H1 (cell line): Measurements from ENCODE around the gene SRPX2. TPM values are rescaled to one million over a fixed set of nuclear protein-coding genes. Genes with fewer than 3 reads are reported as not detected.

Experiments
- CTCF ChIA-PET: fragments of 300-600 bp; sonication (Branson Sonifier 250); formaldehyde crosslinking; loops from one replicate; lab custom pipeline; 2021; ENCODE audit not compliant: partially characterized antibody; lab: Charles Lee
- POLR2A ChIA-PET: fragments of 300-600 bp; sonication (Branson Sonifier 250); formaldehyde crosslinking; loops from one replicate; lab custom pipeline; 2021; ENCODE audit warnings: inconsistent platforms; ENCODE audit not compliant: partially characterized antibody; lab: Charles Lee
- DNase-seq, 2 experiments: peaks; one replicate each; pipeline versions ENCODE4 v3.0.0 to v3.0.0-alpha.2; 2010 to 2022; ENCODE audit warnings: low spot score in 2 of 2, low read depth in 1 of 2, mixed read lengths in 1 of 2
- FAIRE-seq: peaks from 2 replicates; lab custom pipeline; 2011; peaks lifted over from hg19 to GRCh38; lab: Jason Lieb, UNC
- H2AFZ ChIP-seq: 2 replicates; pipeline ENCODE4 v1.8.1; 2012; ENCODE audit warnings: low read length, inconsistent platforms
- H2AK5ac ChIP-seq: 2 replicates; pipeline ENCODE4 v1.6.1; 2013; ENCODE audit warnings: low read depth, low read length
- H2BK120ac ChIP-seq: replicated peaks from 2 replicates; pipeline ENCODE3; 2013; ENCODE audit warnings: low read depth, low read length, inconsistent platforms
- H2BK12ac ChIP-seq: 2 replicates; pipeline ENCODE4 v1.6.1; 2013; ENCODE audit warnings: low read depth, low read length
- H2BK15ac ChIP-seq: 2 replicates; pipeline ENCODE4 v1.6.1; 2013; ENCODE audit warnings: low read length
- H2BK20ac ChIP-seq: 2 replicates; pipeline ENCODE4 v1.6.1; 2013; ENCODE audit warnings: low read length
- H2BK5ac ChIP-seq: 2 replicates; pipeline ENCODE4 v1.6.1; 2013; ENCODE audit warnings: low read depth, low read length
- H3K14ac ChIP-seq: 2 replicates; pipeline ENCODE4 v1.6.1; 2013; ENCODE audit warnings: inconsistent platforms; ENCODE audit not compliant: insufficient read length
- H3K18ac ChIP-seq: 2 replicates; pipeline ENCODE4 v1.6.1; 2013; ENCODE audit warnings: low read length; ENCODE audit errors: extremely low read depth
- H3K23ac ChIP-seq: 2 replicates; pipeline ENCODE4 v1.6.1; 2013; ENCODE audit warnings: inconsistent platforms; ENCODE audit not compliant: insufficient read length
- H3K23me2 ChIP-seq: 2 replicates; pipeline ENCODE4 v1.6.1; 2013; ENCODE audit warnings: low read depth, low read length
- H3K27ac ChIP-seq: 2 replicates; pipeline ENCODE4 v1.6.1; 2011; ENCODE audit warnings: low read depth, low read length, inconsistent platforms
- H3K27me3 ChIP-seq, 4 experiments: replicated peaks in 1 of 4; 1 replicate in 1 of 4; 2 replicates in 3 of 4; pipeline versions ENCODE4 v1.6.1 to v1.8.1; 2011 to 2013; ENCODE audit warnings: low read length in 3 of 4, mild to moderate bottlenecking in 3 of 4, inconsistent platforms in 2 of 4, mixed read lengths in 2 of 4, moderate library complexity in 1 of 4; ENCODE audit not compliant: control insufficient read depth in 3 of 4, insufficient read depth in 3 of 4; ENCODE audit errors: extremely low read depth in 1 of 4
- H3K36me3 ChIP-seq, 4 experiments: 2 replicates each; pipeline versions ENCODE4 v1.6.1 to v1.8.1; 2011 to 2013; ENCODE audit warnings: mild to moderate bottlenecking in 4 of 4, low read length in 3 of 4, moderate library complexity in 2 of 4, control low read depth in 1 of 4, inconsistent platforms in 1 of 4; ENCODE audit not compliant: insufficient read depth in 4 of 4, control insufficient read depth in 2 of 4
- H3K4ac ChIP-seq: replicated peaks from 2 replicates; pipeline ENCODE3; 2013; ENCODE audit warnings: low read length, low read depth, mixed read lengths, inconsistent platforms; ENCODE audit not compliant: insufficient read length
- H3K4me1 ChIP-seq, 4 experiments: replicated peaks in 1 of 4; 1 replicate in 1 of 4; 2 replicates in 3 of 4; pipeline versions ENCODE4 v1.6.1 to v1.8.1; 2011 to 2013; ENCODE audit warnings: low read length in 3 of 4, inconsistent platforms in 2 of 4, mixed read lengths in 1 of 4; ENCODE audit not compliant: insufficient read depth in 4 of 4, control insufficient read depth in 3 of 4
- H3K4me2 ChIP-seq, 2 experiments: 2 replicates each; pipeline versions ENCODE4 v1.6.1 to v1.8.1; 2011 to 2013; ENCODE audit warnings: low read depth in 2 of 2, low read length in 2 of 2, control low read depth in 1 of 2, inconsistent platforms in 1 of 2, mild to moderate bottlenecking in 1 of 2; ENCODE audit not compliant: insufficient read depth in 1 of 2
- H3K4me3 ChIP-seq, 4 experiments: fragments of 200-600, 300-600 bp in 1 of 4; sonication (generic), shearing (Covaris generic), sonication (Bioruptor Twin) in 1 of 4; 2 replicates each; pipeline versions ENCODE4 v1.5.1 to v1.8.1; 2011 to 2016; ENCODE audit warnings: low read length in 4 of 4, low read depth in 3 of 4, control low read depth in 2 of 4, inconsistent platforms in 2 of 4, mild to moderate bottlenecking in 2 of 4, mixed read lengths in 1 of 4, moderate library complexity in 1 of 4; ENCODE audit not compliant: insufficient read depth in 2 of 4; ENCODE audit errors: extremely low read depth in 1 of 4
- H3K56ac ChIP-seq: replicated peaks from 2 replicates; pipeline ENCODE3; 2013; ENCODE audit warnings: low read depth, mild to moderate bottlenecking, mixed read lengths, low read length, inconsistent platforms; ENCODE audit not compliant: insufficient read length
- H3K79me1 ChIP-seq: 2 replicates; pipeline ENCODE4 v1.6.1; 2013; ENCODE audit warnings: low read depth, low read length, control low read depth
- H3K79me2 ChIP-seq, 2 experiments: 2 replicates each; pipeline versions ENCODE4 v1.6.1 to v1.8.1; 2012 to 2013; ENCODE audit warnings: low read length in 2 of 2, mild to moderate bottlenecking in 2 of 2, inconsistent platforms in 1 of 2; ENCODE audit not compliant: insufficient read depth in 2 of 2, control insufficient read depth in 1 of 2
- H3K9ac ChIP-seq, 4 experiments: replicated peaks in 1 of 4; 1 replicate in 1 of 4; 2 replicates in 3 of 4; pipeline versions ENCODE4 v1.6.1 to v1.8.1; 2011 to 2013; ENCODE audit warnings: low read depth in 3 of 4, low read length in 3 of 4, control low read depth in 2 of 4, mild to moderate bottlenecking in 2 of 4, moderate library complexity in 2 of 4, inconsistent platforms in 1 of 4; ENCODE audit errors: extremely low read depth in 1 of 4
- H3K9me3 ChIP-seq, 2 experiments: 2 replicates each; pipeline versions ENCODE4 v1.6.1 to v1.8.1; 2012 to 2013; ENCODE audit warnings: mild to moderate bottlenecking in 2 of 2, moderate library complexity in 2 of 2, control low read depth in 1 of 2, inconsistent platforms in 1 of 2, low read depth in 1 of 2, low read length in 1 of 2, mixed read lengths in 1 of 2; ENCODE audit not compliant: insufficient read depth in 2 of 2
- H4K20me1 ChIP-seq, 2 experiments: replicated peaks in 1 of 2; 2 replicates each; pipeline versions ENCODE3 to v1.8.1; 2011 to 2013; ENCODE audit warnings: inconsistent platforms in 2 of 2, low read length in 2 of 2, mild to moderate bottlenecking in 1 of 2; ENCODE audit not compliant: insufficient read depth in 2 of 2, control insufficient read depth in 1 of 2
- H4K5ac ChIP-seq: 2 replicates; pipeline ENCODE4 v1.6.1; 2013; ENCODE audit warnings: low read length, low read depth, mixed read lengths, inconsistent platforms; ENCODE audit not compliant: insufficient read length
- H4K8ac ChIP-seq: 2 replicates; pipeline ENCODE4 v1.8.0; 2013; ENCODE audit warnings: mild to moderate bottlenecking, moderate library complexity, low read length, inconsistent platforms; ENCODE audit not compliant: insufficient read depth; ENCODE audit errors: extremely low read depth
- H4K91ac ChIP-seq: replicated peaks from 2 replicates; pipeline ENCODE3; 2013; ENCODE audit warnings: low read length, mixed read lengths, inconsistent platforms; ENCODE audit not compliant: insufficient read length
- ATF3 ChIP-seq: IDR thresholded peaks from 2 replicates; pipeline ENCODE4 v1.6.1; 2011; ENCODE audit warnings: low read depth, mild to moderate bottlenecking, low read length; ENCODE audit not compliant: insufficient read depth
- BCL11A ChIP-seq, 2 experiments: IDR thresholded peaks; one replicate each; pipeline ENCODE4 v1.6.1; 2011; ENCODE audit warnings: low read depth in 2 of 2, low read length in 2 of 2, mild to moderate bottlenecking in 2 of 2
- CBX5 ChIP-seq: fragments of 300-800, 300-1000 bp; sonication (generic); IDR thresholded peaks from 2 replicates; pipeline ENCODE4 v1.7.1; 2016; ENCODE audit warnings: antibody characterized with exemption, low read length, low read depth
- CREB1 ChIP-seq: IDR thresholded peaks from 2 replicates; pipeline ENCODE4 v1.6.1; 2012; ENCODE audit warnings: inconsistent platforms
- CTCF ChIP-seq, 3 experiments: IDR thresholded peaks; 1 replicate in 2 of 3; 2 replicates in 1 of 3; pipeline versions ENCODE4 v1.5.1 to v1.6.1; 2011; ENCODE audit warnings: low read length in 3 of 3, mild to moderate bottlenecking in 3 of 3, inconsistent platforms in 2 of 3, low read depth in 1 of 3, moderate library complexity in 1 of 3; ENCODE audit not compliant: insufficient read depth in 1 of 3; ENCODE audit errors: control extremely low read depth in 1 of 3
- EP300 ChIP-seq, 2 experiments: IDR thresholded peaks; 1 replicate in 1 of 2; 2 replicates in 1 of 2; pipeline ENCODE4 v1.6.1; 2011 to 2012; ENCODE audit warnings: low read depth in 2 of 2, low read length in 2 of 2, mild to moderate bottlenecking in 2 of 2, borderline replicate concordance in 1 of 2, inconsistent platforms in 1 of 2, moderate library complexity in 1 of 2
- JUN ChIP-seq: IDR thresholded peaks from 2 replicates; pipeline ENCODE4 v1.6.1; 2011; ENCODE audit warnings: low read depth, mild to moderate bottlenecking, improper control_type of control experiment, low read length
- NANOG ChIP-seq: IDR thresholded peaks from 2 replicates; pipeline ENCODE4 v1.6.1; 2011; ENCODE audit warnings: low read length, low read depth, mild to moderate bottlenecking, inconsistent platforms; ENCODE audit not compliant: insufficient read depth, poor library complexity, severe bottlenecking
- POU5F1 ChIP-seq: IDR thresholded peaks from 2 replicates; pipeline ENCODE4 v1.6.1; 2011; ENCODE audit warnings: low read depth, mild to moderate bottlenecking, low read length, moderate library complexity
- RBBP5 ChIP-seq: IDR thresholded peaks from 2 replicates; pipeline ENCODE4 v1.7.1; 2012; ENCODE audit warnings: low read depth, mild to moderate bottlenecking, inconsistent platforms, low read length, moderate library complexity, borderline replicate concordance
- YY1 ChIP-seq: IDR thresholded peaks from 2 replicates; pipeline ENCODE4 v1.6.1; 2011; ENCODE audit warnings: low read depth, mild to moderate bottlenecking, low read length
- WGBS, 2 experiments: shearing (Covaris generic) in 1 of 2; methylation state at CpG; one replicate each; pipeline versions ENCODE4 v1.1.6 to v1.1.7; 2013 to 2015; ENCODE audit warnings: low lambda C conversion rate in 2 of 2, mixed read lengths in 2 of 2, inconsistent platforms in 1 of 2, low coverage in 1 of 2, missing lambda C conversion rate in 1 of 2; ENCODE audit not compliant: insufficient replicate concordance in 2 of 2, insufficient coverage in 1 of 2, insufficient read length in 1 of 2; ENCODE audit errors: extremely low coverage in 1 of 2, missing lambda C conversion rate in 1 of 2; 5-methylcytosine and 5-hydroxymethylcytosine counted together
- polyA plus RNA-seq, 7 experiments: library from polyadenylated mRNA; depleted of rRNA in 3 of 7; stranded (reverse) in 5 of 7; unstranded in 2 of 7; fragments of >200 nt in 5 of 7; fragments of 200-250 nt in 2 of 7; gene quantifications; 1 replicate in 5 of 7; 2 replicates in 1 of 7; 4 replicates in 1 of 7; pipeline versions ENCODE4 v1.2.1 to v1.2.3, GENCODE V29; 2011 to 2013; ENCODE audit warnings: missing spikeins in 2 of 7, mixed read lengths in 2 of 7
- total RNA-seq: library from RNA; stranded (reverse); fragmentation: NEBNext Ultra II Directional; extraction: Animal tissue kit (Norgen Biotek cat#: 25700); gene quantifications from 2 replicates; pipeline ENCODE4 v1.2.1, GENCODE V29; 2021

SRPX2 gene
- total and polyA plus RNA-seq, 2 of the 8 experiments (the other 6 are each of a cell fraction or from before 2014, with no cell fraction given): not detected

GRCh38 chrX:100700809-100701208 is 56.8 kb downstream of the SRPX2 start:
- H3K4me1 ChIP-seq: no peaks in the 10 kb centered on the region
- no peak for FAIRE-seq
- H3K36me3 ChIP-seq: no peaks in the 10 kb centered on the region
- POLR2A ChIA-PET: no interaction called here
- H4K8ac ChIP-seq: no peak overlapping the region
- H3K23me2 ChIP-seq: no peaks in the 10 kb centered on the region
- no peak for DNase-seq
- H3K27me3 ChIP-seq: no peaks in the 10 kb centered on the region
- no peak overlapping the region for H2BK5ac ChIP-seq
- H2BK20ac ChIP-seq: no peak overlapping the region
- H3K79me2 ChIP-seq: no peaks in the 10 kb centered on the region
- H2AK5ac ChIP-seq: no peak overlapping the region
- H3K18ac ChIP-seq: no peak overlapping the region
- H2AFZ ChIP-seq: no peak overlapping the region
- H3K4ac ChIP-seq: no peak overlapping the region
- H3K4me3 ChIP-seq: no peak overlapping the region
- 90% methylated on average over 1 of the region's 1 CpG; no CpG with 5 or more reads in 1 of the 2 experiments for WGBS, 2 experiments
- no peak overlapping the region for H3K9ac ChIP-seq
- H2BK15ac ChIP-seq: no peak overlapping the region
- CTCF ChIA-PET: no interaction called here
- no peaks in the 10 kb centered on the region for H3K9me3 ChIP-seq
- no peak overlapping the region for H3K23ac ChIP-seq
- no peak overlapping the region for H2BK120ac ChIP-seq
- H4K20me1 ChIP-seq: no peaks in the 10 kb centered on the region
- no peak overlapping the region for H4K91ac ChIP-seq
- H4K5ac ChIP-seq: no peak overlapping the region
- H3K79me1 ChIP-seq: no peaks in the 10 kb centered on the region
- H3K27ac ChIP-seq: no peak overlapping the region
- H3K4me2 ChIP-seq: no peak overlapping the region
- no peak overlapping the region for H2BK12ac ChIP-seq
- no peak overlapping the region for H3K56ac ChIP-seq
- H3K14ac ChIP-seq: no peak overlapping the region
- TF ChIP-seq RBBP5 (no peak), ATF3 (no peak), JUN (no peak), BCL11A (IDR thresholded peaks at IDR 0.05; ENCODE audit: low read depth in 2 of 2, low read length in 2 of 2) (no peak), CTCF (IDR thresholded peaks at IDR 0.05; ENCODE audit: control extremely low read depth in 1 of 3, insufficient read depth in 1 of 3, low read depth in 1 of 3, low read length in 3 of 3) (no peak), EP300 (IDR thresholded peaks at IDR 0.05; ENCODE audit: borderline replicate concordance in 1 of 2, low read depth in 2 of 2, low read length in 2 of 2) (no peak), CREB1 (no peak), CBX5 (no peak), POU5F1 (no peak), YY1 (no peak), NANOG (no peak)
